T follicular helper cell (primary cell): Measurements from ENCODE around the gene ITGA7.
A peak's percentile ranks its signal among the peaks of the same experiment; 100 is the strongest.

Experiments used
- DNase-seq: peaks from one replicate; pipeline ENCODE4 v3.0.0-alpha.2; 2020; ENCODE audit warnings: low read depth

The ITGA7 gene

DNA sequence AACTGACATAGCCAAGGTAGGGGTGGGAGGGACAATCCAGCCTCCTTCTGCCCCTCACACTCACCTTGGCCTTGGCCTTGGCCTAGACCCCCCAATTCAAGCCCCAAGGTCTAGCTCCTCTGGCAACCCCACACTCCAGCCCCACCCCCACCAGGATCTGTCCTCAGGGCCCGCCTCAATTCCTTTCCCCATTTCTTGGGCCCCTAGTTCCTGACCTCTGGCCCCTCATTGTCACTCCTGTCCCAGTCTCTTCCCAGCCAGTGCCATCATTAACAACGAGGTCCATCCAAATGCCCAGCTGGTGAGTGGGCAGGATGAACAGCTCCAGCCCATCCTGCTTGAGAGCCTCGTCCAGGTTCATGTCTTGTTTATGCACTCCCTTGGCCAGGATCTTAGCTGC lies 28.4 kb upstream of the ITGA7 start:
- no peak for DNase-seq

GRCh38 chr12:55734595-55734994 lies 26.9 kb upstream of the ITGA7 start:
- no peak for DNase-seq

DNA sequence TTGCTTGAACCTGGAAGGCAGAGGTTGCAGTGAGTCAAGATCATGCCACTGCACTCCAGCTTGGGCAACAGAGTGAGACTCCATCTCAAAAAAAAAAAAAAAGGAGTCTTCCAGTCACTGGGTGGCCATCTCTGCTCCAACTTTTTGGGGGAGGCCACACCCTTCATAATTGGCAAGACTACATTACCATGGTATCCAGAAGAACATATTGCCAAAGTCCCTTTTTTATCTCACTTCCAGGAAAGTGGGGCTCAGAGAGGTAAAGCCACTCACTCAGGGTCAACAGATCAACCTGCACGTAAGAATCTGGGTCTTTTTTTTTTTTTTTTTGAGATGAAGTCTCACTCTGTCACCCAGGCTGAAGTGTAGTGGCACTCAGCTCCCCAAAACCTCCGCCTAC lies 26.2 kb upstream of the ITGA7 start:
- no peak for DNase-seq

DNA sequence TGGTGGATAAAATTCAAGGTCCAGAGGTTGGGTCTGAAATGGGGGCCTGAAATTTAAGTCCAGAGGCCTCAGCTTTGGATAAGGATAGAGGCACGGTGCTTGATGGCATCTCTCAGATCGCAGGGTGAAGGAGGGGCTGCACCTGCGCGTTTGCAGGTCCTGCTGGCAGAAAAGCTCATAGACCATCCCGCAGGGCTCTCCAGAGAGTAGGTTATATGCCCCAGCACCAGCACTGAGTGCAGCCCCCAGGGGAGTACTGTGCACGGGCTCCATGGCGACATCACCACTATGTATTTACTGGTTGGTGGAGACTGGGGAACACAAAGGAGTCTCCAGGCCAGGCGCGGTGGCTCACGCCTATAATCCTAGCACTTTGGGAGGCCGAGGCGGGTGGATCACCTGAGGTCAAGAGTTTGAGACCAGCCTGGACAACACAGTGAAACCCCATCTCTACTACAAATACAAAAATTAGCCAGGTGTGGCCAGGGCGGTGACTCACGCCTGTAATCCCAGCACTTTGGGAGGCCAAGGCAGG lies 25.4 kb upstream of the ITGA7 start:
- DNase-seq: no peak

GRCh38 chr12:55732288-55732687 lies 24.6 kb upstream of the ITGA7 start:
- no peak for DNase-seq

DNA sequence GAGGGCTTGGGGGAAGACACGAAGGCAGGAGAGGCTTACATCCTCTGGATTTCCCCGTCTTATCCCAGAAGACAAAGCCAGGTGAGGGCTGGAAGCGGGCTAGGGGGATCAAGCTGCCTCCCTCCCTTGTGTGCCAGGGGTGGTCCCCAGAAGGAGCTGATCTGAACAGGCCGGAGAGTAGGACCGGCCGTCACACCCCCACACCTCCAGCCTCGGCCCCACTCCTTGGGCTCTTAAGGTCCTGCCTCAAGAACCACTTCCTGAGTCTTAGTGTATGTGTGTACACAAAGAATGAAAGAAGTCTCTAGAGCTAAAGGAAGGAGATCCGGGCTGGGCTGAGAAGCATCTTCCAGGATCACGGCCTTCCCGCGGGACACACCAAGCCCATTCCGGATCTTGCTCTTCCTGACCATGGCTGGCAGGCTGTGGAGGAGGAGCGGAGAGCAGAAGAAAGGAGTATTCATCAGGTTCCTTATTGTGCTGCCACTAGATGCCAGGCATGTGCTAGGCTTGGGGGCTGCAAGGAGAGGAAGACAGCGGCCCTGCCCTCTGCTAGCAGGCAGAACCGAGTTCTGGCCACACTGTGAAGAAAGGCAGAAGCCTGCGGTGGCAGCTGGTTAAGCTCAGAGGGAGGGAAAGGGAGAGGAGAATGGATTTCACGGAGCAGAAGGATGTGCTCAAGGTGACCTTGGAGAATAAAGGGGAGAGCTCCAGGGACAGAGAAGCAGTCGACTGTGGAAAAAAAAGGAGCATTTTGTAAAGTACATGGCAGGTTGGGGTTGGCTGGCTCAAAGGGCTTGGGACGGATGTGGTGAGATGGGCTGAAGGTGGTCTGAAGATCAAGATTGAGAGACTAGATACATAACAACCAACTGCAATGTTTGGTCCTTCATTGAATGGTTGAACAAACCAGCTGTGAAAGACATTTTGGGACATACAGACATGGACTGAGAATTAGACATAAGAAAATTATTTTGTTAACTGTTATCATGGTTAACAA lies 22.4 kb upstream of the ITGA7 start:
- DNase-seq: no peak

GRCh38 chr12:55728939-55729818 lies 21.5 kb upstream of the ITGA7 start, which contains the start of gene CD63:
Gene CD63, minus strand, starts transcription at chr12:55729009. Its CDS starts 668 bp downstream, at chr12:55728341.
- DNase-seq: peak; percentile 29

- DNase-seq: no peak
These were observed 20.7 kb upstream of the ITGA7 start for GRCh38 chr12:55728186-55728938.

- no peak for DNase-seq
These were observed 20.0 kb upstream of the ITGA7 start for GRCh38 chr12:55727643-55728185.

DNA sequence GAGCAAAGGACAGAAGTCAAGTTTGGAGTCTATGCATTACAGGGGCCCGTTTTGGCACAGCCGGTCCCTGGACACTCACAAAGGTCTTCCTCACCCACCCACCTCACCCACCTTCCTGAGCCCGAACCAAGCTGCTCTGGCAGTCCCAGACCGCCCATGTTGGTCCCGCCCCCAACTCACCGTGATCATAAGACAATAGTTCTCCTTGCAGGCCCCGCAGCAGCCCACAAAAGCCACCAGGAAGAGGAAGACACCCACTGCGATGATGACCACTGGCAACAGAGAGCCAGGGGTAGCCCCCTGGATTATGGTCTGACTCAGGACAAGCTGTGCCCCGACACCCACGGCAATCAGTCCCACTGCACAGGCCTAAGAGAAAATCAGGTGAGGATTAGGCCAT lies 19.3 kb upstream of the ITGA7 start:
- no peak for DNase-seq

DNA sequence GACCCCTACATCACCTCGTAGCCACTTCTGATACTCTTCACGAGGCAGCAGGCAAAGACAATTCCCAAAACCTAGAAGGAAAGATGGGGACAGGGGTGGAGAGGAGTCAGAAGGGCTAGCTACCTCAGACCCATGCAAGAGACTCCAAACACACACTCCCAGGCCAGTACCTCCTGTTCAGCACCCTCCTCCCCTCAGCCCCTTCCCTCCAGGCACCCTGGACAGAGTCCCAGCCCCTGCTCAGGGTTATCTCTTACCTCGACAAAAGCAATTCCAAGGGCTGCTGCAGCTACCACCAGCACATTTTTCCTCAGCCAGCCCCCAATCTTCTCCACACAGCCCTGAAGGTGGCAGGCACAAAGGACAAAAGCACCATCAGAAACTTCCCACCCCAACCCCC lies 17.9 kb upstream of the ITGA7 start:
- no peak for DNase-seq

DNA sequence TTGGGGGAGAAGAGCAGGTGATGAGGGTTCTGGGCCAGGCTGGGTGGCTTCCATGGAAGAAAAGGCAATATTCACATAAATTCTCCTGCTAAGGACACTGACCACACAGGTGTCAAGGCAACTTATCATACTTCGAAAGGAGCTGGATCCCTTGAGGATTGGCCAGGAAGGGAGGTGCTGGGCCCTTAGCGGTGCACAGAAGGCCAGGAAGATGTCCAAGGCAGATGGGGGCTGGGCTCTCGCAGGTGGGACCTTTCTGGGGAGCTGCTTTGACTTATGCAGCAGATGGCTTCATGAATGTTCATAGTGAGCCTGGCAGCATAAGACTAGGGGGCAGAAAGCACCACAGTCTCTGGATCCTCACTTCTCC lies 17.2 kb upstream of the ITGA7 start:
- no peak for DNase-seq

DNA sequence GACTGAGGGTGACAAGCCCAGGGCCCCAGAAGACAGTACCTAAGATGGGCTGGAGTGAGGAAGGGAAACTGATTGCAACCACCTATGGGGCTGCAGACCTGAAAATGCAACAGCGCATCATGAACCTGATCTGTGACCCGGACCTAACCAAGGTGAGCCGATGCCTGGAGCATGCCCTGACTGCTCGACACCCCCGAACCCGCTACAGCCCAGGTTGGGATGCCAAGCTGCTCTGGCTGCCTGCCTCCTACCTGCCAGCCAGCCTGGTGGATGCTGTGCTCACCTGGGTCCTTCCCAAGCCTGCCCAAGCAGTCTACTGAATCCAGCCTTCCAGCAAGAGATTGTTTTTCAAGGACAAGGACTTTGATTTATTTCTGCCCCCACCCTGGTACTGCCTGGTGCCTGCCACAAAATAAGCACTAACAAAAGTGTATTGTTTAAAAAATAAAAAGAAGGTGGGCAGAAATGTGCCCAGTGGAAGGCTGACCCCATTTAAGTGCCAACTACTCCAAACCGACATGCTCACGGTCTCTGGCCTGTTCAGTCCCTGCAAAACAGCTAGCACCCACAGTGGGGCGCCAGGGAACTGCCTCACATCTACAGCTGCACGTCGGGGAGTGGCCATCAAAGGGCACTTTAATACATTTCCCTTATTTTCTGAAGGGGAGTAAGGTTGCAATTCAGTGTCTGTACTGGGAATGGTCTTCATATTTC lies 16.7 kb upstream of the ITGA7 start:
- DNase-seq: peak; percentile 45

- DNase-seq: no peak
These were observed 16.0 kb upstream of the ITGA7 start for GRCh38 chr12:55723516-55724225.

DNA sequence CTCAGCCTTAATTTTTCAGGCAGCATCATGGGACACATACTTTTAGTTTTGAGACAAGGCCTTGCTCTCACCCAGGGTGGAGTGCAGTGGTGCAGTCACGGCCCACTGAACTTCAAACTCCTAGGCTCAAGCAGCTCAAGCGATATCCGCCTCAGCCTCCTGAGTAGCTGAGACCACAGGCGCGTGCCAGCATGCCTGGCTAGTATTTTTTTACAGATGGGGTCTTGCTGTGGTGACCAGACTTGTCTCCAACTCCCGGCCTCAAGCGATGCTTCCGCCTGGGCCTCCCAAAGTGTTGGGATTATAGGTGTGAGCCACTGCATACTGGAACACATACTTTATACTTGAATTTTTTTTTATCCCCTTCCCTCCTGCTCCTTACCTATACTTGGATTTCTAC lies 15.2 kb upstream of the ITGA7 start:
- DNase-seq: no peak

- no peak for DNase-seq
These were observed 14.0 kb upstream of the ITGA7 start for GRCh38 chr12:55721601-55722213.

DNA sequence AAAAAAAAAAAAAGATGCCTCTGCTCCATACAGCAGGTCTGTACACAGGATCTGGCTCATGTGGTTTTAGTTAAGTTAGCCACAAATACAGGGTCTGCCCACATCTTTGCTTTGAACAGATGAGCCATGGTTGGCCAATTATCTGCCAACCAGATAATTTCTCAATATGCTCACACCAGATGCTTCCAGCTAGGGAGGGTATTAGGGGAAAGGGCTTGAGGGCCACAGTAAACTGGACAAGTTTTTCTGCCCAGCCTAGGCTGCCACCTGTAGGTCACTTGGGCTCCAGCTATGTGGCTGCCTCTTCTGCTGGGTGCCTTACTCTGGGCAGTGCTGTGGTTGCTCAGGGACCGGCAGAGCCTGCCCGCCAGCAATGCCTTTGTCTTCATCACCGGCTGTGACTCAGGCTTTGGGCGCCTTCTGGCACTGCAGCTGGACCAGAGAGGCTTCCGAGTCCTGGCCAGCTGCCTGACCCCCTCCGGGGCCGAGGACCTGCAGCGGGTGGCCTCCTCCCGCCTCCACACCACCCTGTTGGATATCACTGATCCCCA lies 13.3 kb upstream of the ITGA7 start:
- no peak for DNase-seq

DNA sequence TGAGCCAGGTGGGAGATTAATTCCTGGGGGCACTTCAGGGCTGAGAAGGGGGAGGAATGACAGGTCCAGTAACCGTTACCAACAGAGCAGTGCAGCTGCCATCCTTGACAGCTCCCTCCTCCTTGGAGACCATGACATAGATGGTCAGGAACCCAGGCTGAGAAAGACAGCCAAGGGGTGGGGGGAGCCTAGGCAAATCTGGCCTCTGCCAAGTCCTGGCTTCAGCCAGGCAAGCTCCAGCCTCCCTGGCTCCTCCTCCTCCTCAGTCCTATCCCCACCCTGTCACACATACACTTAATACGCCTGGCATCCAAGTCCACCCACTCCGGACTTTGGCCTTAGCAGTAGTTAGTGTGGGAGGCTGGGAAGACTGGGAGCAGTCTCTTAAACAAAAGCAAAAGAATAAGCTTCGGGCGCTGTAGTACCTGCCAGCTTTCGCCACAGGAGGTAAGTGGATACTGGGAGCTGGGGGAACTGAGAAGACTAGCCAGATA lies 12.4 kb upstream of the ITGA7 start, which contains the start of gene RDH5:
RDH5 (plus strand) TSS at position 323 of the 494 bp plus-strand sequence. CDS start 792 bp downstream, outside the sequence.
- no peak for DNase-seq

- DNase-seq: no peak
These were observed 11.7 kb upstream of the ITGA7 start for GRCh38 chr12:55719371-55719770.
